T-helper 17 cell (primary cell): ENCODE results near the gene NFILZ. TPM values are rescaled to one million over a fixed set of nuclear protein-coding genes. Genes with fewer than 3 reads are reported as not detected.
"Not testable (repeated sequence)": the region's sequence is repeated elsewhere in the genome, so short reads cannot be mapped to it uniquely, and the experiment has no call there.

Source experiments
- ATAC-seq: fragments of 150-1000 bp; cut with Tn5 transposase; 2 replicates; pipeline ENCODE4 v1.10.0; 2021; ENCODE audit warnings: mild to moderate bottlenecking, moderate library complexity
- DNase-seq, 3 donors: peaks; one replicate each; pipeline versions ENCODE4 v3.0.0 to v3.0.0-alpha.2; 2020 to 2021
- H3K9me3 ChIP-seq: one replicate; pipeline ENCODE4 v1.7.0; 2013; ENCODE audit warnings: low read length, mild to moderate bottlenecking; ENCODE audit not compliant: control insufficient read depth, poor library complexity, severe bottlenecking
- H3K27ac Mint-ChIP-seq: one replicate; pipeline ENCODE4 v1.8.0; 2022; ENCODE audit warnings: mild to moderate bottlenecking, moderate library complexity, mixed read lengths
- H3K27me3 Mint-ChIP-seq: one replicate; pipeline ENCODE4 v1.8.0; 2022; ENCODE audit warnings: mixed read lengths
- H3K36me3 Mint-ChIP-seq: one replicate; pipeline ENCODE4 v1.8.0; 2022; ENCODE audit warnings: low read depth, mixed read lengths
- H3K4me1 Mint-ChIP-seq: one replicate; pipeline ENCODE4 v1.8.0; 2022; ENCODE audit warnings: mild to moderate bottlenecking, mixed read lengths
- H3K4me3 Mint-ChIP-seq: one replicate; pipeline ENCODE4 v1.8.0; 2022; ENCODE audit warnings: mild to moderate bottlenecking, moderate library complexity, mixed read lengths
- total RNA-seq, 4 donors: library from RNA in 2 of 4; stranded (reverse) in 2 of 4; gene quantifications; one replicate each; pipeline ENCODE4 v1.2.3 and lab custom pipeline; 2022 to 2026

NFILZ gene
- total RNA-seq, 2 donors from 2014 or later: not detected

DNA sequence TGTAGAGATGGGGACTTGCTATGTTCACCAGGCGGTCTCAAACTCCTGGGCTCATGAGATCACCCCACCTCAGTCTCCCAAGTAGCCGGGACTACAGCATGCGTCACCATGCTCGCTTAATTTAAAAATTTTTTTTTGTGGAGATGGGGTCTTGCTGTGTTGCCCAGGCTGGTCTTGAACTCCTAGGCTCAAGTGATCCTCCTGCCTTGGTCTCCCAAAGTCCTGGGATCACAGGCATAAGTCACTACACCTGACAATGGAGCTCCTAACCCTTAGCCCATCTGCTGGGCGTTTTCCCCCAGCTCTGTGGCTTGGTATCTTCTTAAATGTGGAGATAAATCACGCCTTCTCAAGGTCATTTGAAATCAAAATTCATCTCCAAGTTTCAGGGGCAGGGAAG, 13.6 kb upstream of the NFILZ start:
- no peak for DNase-seq
- H3K27ac Mint-ChIP-seq: no peak overlapping the region
- H3K4me1 Mint-ChIP-seq: peaks cover 12% of the 10 kb centered on the region
- no peaks in the 10 kb centered on the region for H3K36me3 Mint-ChIP-seq
- no peaks in the 10 kb centered on the region for H3K9me3 ChIP-seq
- no peak for ATAC-seq
- H3K27me3 Mint-ChIP-seq: peaks cover 10% of the 10 kb centered on the region
- no peak overlapping the region for H3K4me3 Mint-ChIP-seq

DNA sequence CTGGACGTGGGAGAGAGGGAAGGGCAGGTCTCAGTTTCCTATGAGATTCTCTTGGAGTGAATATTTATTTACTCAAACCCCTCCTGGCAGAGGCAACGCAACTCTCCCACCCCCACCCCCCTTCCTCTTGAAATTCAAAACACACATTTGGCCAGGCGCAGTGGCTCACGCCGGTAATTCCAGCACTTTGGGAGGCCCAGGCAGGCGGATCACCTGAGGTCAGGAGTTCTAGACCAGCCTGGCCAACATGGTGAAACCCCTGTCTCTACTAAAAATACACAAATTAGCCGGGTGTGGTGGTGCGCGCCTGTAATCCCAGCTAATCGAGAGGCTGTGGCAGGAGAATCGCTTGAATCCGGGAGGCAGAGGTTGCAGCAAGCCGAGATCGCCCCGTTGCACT, 13.1 kb upstream of the NFILZ start:
- not testable (repeated sequence) for ATAC-seq, H3K9me3 ChIP-seq, H3K36me3 Mint-ChIP-seq, DNase-seq, H3K4me1 Mint-ChIP-seq, H3K4me3 Mint-ChIP-seq, H3K27ac Mint-ChIP-seq
- H3K27me3 Mint-ChIP-seq: peaks cover 10% of the 10 kb centered on the region

DNA sequence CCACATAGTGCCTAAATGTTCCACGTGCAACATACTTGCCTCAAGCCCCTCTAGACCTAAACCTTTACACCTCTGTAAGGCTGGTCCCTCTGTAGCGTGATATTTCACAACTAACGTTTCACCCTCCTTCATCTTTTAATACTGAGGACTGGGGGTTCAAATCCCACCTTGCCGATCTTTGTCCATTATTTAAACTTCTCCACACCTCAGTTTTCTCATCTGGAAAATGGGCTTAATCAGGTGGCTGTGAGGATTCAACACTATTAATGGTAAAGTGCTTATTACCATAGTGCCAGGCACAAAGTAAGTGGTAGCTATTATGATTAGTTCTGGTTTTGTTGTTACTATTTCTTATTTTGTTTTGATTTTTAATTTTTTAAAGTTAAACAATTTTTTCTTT, 12.4 kb upstream of the NFILZ start:
- no peak for DNase-seq
- ATAC-seq: no peak
- Mint-ChIP-seq H3K27ac (no peak overlapping the region), H3K27me3 (peaks cover 10% of the 10 kb centered on the region), H3K4me1 (peaks cover 8% of the 10 kb centered on the region), H3K36me3 (no peaks in the 10 kb centered on the region), H3K4me3 (no peak overlapping the region)
- no peaks in the 10 kb centered on the region for H3K9me3 ChIP-seq

DNA sequence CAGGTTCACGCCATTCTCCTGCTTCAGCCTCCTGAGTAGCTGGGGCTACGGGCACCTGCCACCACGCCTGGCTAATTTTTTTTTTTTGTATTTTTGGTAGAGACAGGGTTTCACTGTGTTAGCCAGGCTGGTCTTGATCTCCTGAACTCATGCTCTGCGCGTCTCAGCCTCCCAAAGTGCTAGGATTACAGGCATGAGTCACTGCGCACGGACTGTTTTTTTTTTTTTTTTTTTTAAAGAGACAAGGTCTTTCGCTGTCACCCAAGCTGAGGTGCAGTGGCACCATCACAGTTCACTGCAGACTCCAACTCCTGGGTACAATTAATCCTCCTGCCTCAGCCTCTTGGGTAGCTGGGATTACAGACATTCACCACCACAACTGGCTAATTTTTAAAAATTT, 11.7 kb upstream of the NFILZ start:
- H3K27ac Mint-ChIP-seq: no peak overlapping the region
- no peak overlapping the region for H3K4me3 Mint-ChIP-seq
- H3K4me1 Mint-ChIP-seq: peaks cover 8% of the 10 kb centered on the region
- no peak for ATAC-seq
- DNase-seq: no peak
- peaks cover 10% of the 10 kb centered on the region for H3K27me3 Mint-ChIP-seq
- H3K36me3 Mint-ChIP-seq: no peaks in the 10 kb centered on the region
- no peaks in the 10 kb centered on the region for H3K9me3 ChIP-seq

DNA sequence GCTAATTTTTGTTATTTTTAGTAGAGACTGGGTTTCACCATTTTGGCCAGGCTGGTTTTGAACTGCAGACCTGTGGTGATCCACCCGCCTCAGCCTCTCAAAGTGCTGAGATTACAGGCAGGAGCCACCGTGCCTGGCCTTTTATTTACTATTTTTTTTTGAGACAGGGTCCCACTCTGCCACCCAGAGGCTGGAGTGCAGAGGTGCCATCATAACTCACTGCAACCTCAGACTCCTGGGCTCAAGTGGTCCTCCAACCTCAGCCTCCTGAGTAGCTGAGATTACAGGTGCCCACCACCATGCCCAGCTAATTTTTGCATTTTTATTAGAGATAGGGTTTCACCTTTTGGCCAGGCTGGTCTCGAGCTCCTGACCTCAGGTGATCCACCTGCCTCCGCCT, 7.5 kb upstream of the NFILZ start:
- not testable (repeated sequence) for H3K36me3 Mint-ChIP-seq, ATAC-seq, H3K4me3 Mint-ChIP-seq, DNase-seq, H3K27ac Mint-ChIP-seq, H3K4me1 Mint-ChIP-seq, H3K9me3 ChIP-seq
- H3K27me3 Mint-ChIP-seq: peaks cover 15% of the 10 kb centered on the region

DNA sequence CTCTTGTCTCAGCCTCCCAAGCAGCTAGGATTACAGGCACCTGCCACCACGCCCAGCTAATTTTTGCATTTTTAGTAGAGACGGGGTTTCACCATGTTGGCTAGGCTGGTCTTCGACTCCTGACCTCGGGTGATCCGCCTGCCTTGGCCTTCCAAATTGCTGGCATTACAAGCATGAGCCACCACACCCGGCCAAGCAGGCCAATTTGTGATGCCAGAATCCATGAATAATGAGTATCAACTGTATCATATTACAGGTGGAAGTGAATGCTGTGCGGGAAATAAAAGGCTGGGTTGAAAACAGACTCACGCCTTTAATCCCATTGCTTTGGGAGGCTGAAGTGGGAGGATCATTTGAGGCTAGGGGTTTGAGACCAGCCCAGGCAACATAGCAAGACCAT, 3.6 kb upstream of the NFILZ start:
- H3K27me3 Mint-ChIP-seq: peaks cover 5% of the 10 kb centered on the region
- ATAC-seq: no peak
- H3K9me3 ChIP-seq: no peaks in the 10 kb centered on the region
- no peak overlapping the region for H3K4me3 Mint-ChIP-seq
- peaks cover 3% of the 10 kb centered on the region for H3K4me1 Mint-ChIP-seq
- peaks cover 3% of the 10 kb centered on the region for H3K36me3 Mint-ChIP-seq
- no peak overlapping the region for H3K27ac Mint-ChIP-seq
- no peak for DNase-seq

DNA sequence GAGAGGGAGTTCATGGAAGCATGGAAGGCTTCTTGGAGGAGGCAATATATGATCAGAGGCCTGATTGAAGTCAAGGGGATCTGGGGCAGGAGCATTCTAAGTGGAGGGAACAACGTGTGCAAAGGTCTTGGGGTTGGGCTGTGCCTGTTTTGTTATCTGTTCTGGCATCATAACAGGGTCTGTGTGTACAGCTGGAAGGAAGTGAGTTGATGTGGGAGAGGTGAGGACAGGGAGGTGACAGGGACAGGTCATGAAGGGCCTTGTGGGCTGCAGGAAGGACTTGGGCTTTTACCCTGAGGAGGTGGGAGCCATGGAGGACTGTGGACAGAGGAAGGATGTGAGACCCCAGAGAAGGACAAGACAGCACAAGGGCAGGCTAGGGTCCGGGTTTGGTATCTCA, 1.2 kb upstream of the NFILZ start:
- H3K27me3 Mint-ChIP-seq: peaks cover 3% of the 10 kb centered on the region
- H3K4me3 Mint-ChIP-seq: no peak overlapping the region
- peaks cover 3% of the 10 kb centered on the region for H3K36me3 Mint-ChIP-seq
- peaks cover 8% of the 10 kb centered on the region for H3K4me1 Mint-ChIP-seq
- DNase-seq: no peak
- no peak for ATAC-seq
- H3K9me3 ChIP-seq: no peaks in the 10 kb centered on the region
- no peak overlapping the region for H3K27ac Mint-ChIP-seq

DNA sequence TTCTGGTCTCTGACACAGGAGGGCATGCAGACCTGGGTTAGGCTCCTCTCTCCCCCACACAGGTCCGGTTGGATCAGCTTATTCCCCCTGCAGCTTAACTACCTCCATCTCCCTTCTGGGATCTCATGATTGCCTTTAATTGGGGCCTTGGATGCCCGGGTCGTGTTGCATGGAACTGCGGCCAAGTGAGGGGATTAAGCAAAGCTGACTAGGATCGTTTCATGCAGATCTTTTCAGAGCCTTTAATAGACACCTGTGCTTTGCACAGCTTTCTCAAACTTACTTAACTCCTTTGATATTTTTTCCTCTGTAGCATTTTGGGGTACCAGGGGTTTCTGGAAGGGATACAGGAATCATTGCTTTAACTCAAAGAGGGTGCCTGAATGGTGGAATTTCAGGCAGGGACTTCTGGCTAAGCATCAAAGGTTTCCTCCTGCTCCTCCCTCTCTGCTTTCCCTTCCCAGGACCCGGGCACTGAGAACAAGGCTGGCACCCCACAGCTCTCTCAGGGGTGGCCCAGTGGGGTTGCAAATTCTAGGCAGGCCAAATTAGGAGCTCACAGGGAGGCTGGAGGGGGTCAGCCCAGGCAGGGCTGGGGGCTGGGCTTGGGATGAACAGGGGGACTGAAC, 477 bp downstream of the NFILZ start:
- ATAC-seq (no peak), DNase-seq (no peak)
- no peaks in the 10 kb centered on the region for H3K27me3 Mint-ChIP-seq
- no peak overlapping the region for H3K27ac Mint-ChIP-seq
- no peak overlapping the region for H3K4me3 Mint-ChIP-seq
- H3K9me3 ChIP-seq: no peaks in the 10 kb centered on the region
- H3K4me1 Mint-ChIP-seq: peaks cover 8% of the 10 kb centered on the region
- H3K36me3 Mint-ChIP-seq: peaks cover 3% of the 10 kb centered on the region

DNA sequence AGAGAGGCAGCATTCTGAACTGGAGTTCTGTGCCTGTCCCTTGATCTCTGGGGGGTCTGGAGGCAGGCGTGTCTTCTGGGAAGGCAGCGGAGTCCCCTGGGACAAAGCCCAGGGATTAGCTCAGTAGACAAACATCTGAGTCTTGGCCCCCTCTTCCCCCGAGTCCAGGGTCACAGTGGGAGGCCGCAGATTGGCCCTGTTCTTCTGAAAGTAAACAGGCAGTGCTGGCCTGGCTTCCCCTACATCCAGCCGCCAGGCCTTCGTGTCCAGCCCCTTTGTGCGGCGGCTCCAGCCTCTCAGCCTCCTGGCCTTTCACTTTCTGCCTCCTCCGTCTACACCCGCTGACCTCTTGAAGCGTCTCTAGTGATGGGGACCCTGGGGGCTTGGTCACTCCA, 989 bp downstream of the NFILZ start:
- no peak for ATAC-seq
- no peak overlapping the region for H3K27ac Mint-ChIP-seq
- DNase-seq: no peak
- H3K4me1 Mint-ChIP-seq: peaks cover 8% of the 10 kb centered on the region
- no peaks in the 10 kb centered on the region for H3K9me3 ChIP-seq
- H3K27me3 Mint-ChIP-seq: no peaks in the 10 kb centered on the region
- no peak overlapping the region for H3K4me3 Mint-ChIP-seq
- peaks cover 3% of the 10 kb centered on the region for H3K36me3 Mint-ChIP-seq

DNA sequence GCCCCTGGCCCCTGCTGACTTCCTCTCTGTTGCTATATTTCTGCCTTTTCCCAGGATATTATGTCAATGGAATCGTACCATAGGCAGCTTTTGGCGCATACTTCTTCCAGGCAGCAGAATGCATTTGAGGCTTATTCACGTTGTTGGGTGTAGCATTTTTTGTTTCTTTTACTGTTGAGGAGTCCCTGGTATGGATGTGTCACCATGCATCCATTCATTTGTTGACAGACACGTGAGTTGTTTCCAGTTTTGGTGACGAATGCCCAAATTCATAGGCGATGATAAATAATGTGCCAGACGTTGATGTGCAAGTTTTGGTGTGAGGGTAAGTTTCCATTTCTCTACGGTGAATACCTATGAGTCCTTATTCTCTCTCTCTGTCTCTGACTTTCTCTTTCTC, 5.0 kb downstream of the NFILZ start:
- no peak for ATAC-seq
- Mint-ChIP-seq H3K4me3 (no peak overlapping the region), H3K27me3 (peaks cover 23% of the 10 kb centered on the region), H3K36me3 (peaks cover 3% of the 10 kb centered on the region), H3K27ac (no peak overlapping the region), H3K4me1 (peaks cover 11% of the 10 kb centered on the region)
- DNase-seq: no peak
- H3K9me3 ChIP-seq: no peaks in the 10 kb centered on the region

DNA sequence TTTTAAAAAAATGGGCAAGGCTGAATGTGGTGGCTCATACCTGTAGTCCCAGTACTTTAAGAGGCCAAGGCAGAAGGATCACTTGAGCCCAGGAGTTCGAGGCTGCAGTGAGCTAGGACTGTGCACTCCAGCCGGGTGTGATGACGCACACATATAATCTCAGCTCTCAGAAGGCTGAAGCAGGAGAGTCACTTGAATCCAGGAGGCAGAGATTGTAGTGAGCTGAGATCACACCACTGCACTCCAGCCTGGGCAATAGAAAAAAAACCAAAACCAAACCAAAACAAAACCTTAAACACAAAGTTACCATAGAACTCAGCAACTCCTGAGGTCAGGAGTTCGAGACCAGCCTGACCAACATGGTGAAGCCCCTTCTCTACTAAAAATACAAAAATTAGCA, 6.6 kb downstream of the NFILZ start:
- not testable (repeated sequence) for H3K9me3 ChIP-seq, H3K27ac Mint-ChIP-seq, H3K4me3 Mint-ChIP-seq, H3K36me3 Mint-ChIP-seq, ATAC-seq, DNase-seq
- H3K27me3 Mint-ChIP-seq: peaks cover 33% of the 10 kb centered on the region
- peaks cover 15% of the 10 kb centered on the region for H3K4me1 Mint-ChIP-seq

DNA sequence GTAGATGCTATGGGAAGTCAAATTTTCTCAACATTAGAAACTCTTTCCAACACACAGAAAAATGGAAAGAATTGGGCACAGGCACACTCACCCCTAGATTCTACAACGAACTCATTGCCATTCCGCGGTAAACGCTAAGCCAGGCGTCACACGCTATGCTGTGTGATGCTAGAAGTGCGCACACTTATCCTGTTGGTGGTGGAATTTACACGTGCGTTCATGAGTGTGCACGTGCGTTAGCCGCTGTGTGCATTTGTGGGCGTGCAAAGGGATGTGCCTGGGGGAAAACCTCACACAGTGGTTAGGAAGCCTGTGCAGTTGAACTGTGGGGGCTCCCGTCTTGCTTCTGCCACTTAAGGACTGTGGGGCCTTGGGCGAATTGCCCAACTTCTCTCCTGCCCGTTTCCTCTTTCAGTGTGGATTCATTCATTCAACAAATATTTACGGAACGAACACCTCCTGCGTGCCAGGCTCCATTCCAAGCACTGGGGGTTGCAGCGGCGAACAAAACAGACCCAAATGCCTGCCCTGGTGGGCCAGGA, 7.7 kb downstream of the NFILZ start:
- peaks cover 16% of the 10 kb centered on the region for H3K4me1 Mint-ChIP-seq
- H3K4me3 Mint-ChIP-seq: no peak overlapping the region
- no peaks in the 10 kb centered on the region for H3K9me3 ChIP-seq
- H3K27ac Mint-ChIP-seq: no peak overlapping the region
- peaks cover 33% of the 10 kb centered on the region for H3K27me3 Mint-ChIP-seq
- peaks cover 3% of the 10 kb centered on the region for H3K36me3 Mint-ChIP-seq
- no peak for DNase-seq
- no peak for ATAC-seq

DNA sequence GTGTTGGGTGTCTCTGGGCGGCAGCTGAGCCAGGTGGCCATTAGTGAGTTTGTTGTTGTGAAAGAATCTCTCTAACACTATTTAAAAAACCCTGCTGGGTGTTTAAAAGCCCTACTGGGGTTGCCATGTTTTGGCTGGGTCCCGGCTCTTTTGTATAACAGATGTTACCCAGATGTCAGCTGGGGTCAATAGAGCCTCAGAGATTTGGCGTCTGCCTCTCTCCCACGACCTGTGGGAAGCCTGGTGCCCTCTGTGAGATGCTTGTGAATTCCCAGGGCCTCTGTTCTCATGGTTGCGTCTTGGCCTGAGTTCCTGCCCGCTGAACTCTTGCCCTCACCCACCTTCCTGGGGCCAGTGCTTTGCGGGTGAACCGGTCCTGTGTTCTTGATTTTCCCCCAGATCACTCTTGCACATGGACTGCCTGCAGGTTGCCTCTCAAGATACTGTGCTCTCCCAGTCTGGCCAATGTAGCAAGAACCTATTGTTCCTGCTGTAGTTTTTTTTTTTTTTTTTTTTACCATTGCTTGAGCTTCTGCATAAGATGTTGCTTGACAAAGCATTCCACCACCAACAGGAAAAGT, 9.5 kb downstream of the NFILZ start:
- peaks cover 11% of the 10 kb centered on the region for H3K4me1 Mint-ChIP-seq
- DNase-seq (no peak), ATAC-seq (no peak)
- H3K9me3 ChIP-seq: no peaks in the 10 kb centered on the region
- H3K27me3 Mint-ChIP-seq: peaks cover 33% of the 10 kb centered on the region
- no peak overlapping the region for H3K27ac Mint-ChIP-seq
- H3K4me3 Mint-ChIP-seq: no peak overlapping the region
- H3K36me3 Mint-ChIP-seq: peaks cover 3% of the 10 kb centered on the region

DNA sequence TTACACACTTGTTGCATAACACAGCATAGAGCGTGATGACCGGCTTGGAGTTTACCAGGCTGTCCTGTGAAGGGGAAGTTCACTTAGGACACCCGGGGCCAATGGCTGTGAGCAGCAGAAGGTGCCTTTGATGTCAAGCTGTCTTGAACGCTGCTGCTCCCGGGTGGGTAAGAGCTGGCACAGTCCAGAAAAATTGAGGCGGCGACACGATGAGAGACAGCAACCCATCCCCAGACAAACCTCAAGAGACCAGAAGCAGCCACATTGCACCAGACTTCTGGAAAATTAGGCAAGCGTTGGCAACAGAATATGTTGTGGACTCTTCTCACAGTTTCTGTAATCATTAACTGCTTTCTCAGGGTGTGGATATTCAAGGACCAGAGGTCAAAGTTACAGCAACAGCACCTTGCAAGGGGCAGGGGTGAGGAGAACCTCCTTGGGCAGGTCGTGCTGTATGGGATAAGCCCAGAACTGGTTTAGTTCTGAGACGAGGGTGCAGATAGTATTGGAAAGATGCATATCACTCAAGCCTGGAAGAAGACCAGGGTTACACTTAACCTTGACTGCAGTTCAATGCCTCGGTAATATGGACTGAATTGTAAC, 10.1 kb downstream of the NFILZ start:
- Mint-ChIP-seq H3K27ac (no peak overlapping the region), H3K36me3 (peaks cover 3% of the 10 kb centered on the region), H3K4me3 (no peak overlapping the region), H3K27me3 (peaks cover 33% of the 10 kb centered on the region), H3K4me1 (peaks cover 11% of the 10 kb centered on the region)
- no peak for DNase-seq
- peak; percentile 36 for ATAC-seq
- no peaks in the 10 kb centered on the region for H3K9me3 ChIP-seq
